Type B pancreatic cell (in vitro differentiated cells): Measurements from ENCODE around the gene ERC2. TPM values are rescaled to one million over a fixed set of nuclear protein-coding genes. Genes with fewer than 3 reads are reported as not detected.
A peak's percentile ranks its signal among the peaks of the same experiment; 100 is the strongest.

Experiments
- DNase-seq: peaks from one replicate; pipeline ENCODE4 v3.0.0; 2021; ENCODE audit warnings: mixed read lengths; ENCODE audit not compliant: unreplicated experiment; ENCODE audit errors: extremely low spot score
- H3K27ac Mint-ChIP-seq: 2 replicates; pipeline ENCODE4 v1.8.0; 2021; ENCODE audit warnings: mild to moderate bottlenecking, mixed read lengths
- H3K27me3 Mint-ChIP-seq: 2 replicates; pipeline ENCODE4 v1.8.0; 2021; ENCODE audit warnings: mixed read lengths
- H3K36me3 Mint-ChIP-seq: 2 replicates; pipeline ENCODE4 v1.8.0; 2021; ENCODE audit warnings: mixed read lengths
- H3K4me1 Mint-ChIP-seq: one replicate; pipeline ENCODE4 v1.8.0; 2021; ENCODE audit warnings: mixed read lengths; ENCODE audit not compliant: unreplicated experiment
- H3K4me3 Mint-ChIP-seq: 2 replicates; pipeline ENCODE4 v1.8.0; 2021; ENCODE audit warnings: mild to moderate bottlenecking, mixed read lengths
- H3K9me3 Mint-ChIP-seq: 2 replicates; pipeline ENCODE4 v1.8.0; 2021; ENCODE audit warnings: mixed read lengths
- total RNA-seq: library from RNA; stranded (reverse); gene quantifications from 2 replicates; pipeline ENCODE4 v1.2.1, GENCODE V29; 2021; ENCODE audit warnings: low replicate concordance
- TF ChIP-seq, protein P1 (sequence below): fragments of 200-600 bp; sonication (generic); conservative IDR thresholded peaks from 2 replicates; pipeline ENCODE4 v1.5.0; 2021; ENCODE audit warnings: antibody characterized with exemption, mild to moderate bottlenecking

Gene ERC2
- total RNA-seq, 1 donor from 2014 or later: 6.1 TPM

DNA sequence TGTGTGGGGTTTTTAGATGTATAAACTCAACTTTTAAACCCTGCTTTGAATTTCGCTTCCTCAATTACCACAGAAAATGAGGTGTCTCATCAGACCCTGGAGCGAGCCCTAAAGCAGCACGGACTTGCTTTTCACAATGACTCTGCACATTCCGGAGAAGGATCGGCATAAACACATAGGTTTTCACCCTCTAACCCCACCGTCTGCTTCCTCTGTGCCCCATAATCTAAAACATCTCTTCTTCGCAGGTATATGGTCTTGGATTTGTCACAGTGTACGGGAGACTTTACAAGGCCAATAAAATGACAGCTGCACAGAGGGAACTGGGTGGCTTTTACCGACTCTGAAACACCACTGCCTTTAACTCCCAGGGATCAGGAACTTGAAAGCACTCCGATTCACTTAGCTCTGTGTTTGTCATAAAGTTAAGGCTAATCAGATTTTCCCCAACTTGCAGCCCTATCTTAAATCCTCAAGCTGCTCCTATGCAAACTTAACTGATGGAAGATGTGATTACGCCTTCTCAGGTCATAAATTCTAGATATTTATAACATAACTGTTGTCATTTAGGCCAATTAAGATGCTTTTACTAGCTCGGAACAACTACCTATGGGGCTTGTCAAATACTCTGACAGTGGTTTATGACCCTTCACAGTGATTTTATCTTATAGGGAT lies 847.8 kb downstream of the ERC2 start:
- Mint-ChIP-seq H3K9me3 (peaks cover 9% of the 10 kb centered on the region), H3K27me3 (peaks cover 55% of the 10 kb centered on the region), H3K4me3 (peak overlapping the region; percentile 51), H3K27ac (peak overlapping the region; percentile 82), H3K4me1 (peaks cover 58% of the 10 kb centered on the region), H3K36me3 (peaks cover 10% of the 10 kb centered on the region)
- DNase-seq: no peak
- TF ChIP-seq, protein P1, sequence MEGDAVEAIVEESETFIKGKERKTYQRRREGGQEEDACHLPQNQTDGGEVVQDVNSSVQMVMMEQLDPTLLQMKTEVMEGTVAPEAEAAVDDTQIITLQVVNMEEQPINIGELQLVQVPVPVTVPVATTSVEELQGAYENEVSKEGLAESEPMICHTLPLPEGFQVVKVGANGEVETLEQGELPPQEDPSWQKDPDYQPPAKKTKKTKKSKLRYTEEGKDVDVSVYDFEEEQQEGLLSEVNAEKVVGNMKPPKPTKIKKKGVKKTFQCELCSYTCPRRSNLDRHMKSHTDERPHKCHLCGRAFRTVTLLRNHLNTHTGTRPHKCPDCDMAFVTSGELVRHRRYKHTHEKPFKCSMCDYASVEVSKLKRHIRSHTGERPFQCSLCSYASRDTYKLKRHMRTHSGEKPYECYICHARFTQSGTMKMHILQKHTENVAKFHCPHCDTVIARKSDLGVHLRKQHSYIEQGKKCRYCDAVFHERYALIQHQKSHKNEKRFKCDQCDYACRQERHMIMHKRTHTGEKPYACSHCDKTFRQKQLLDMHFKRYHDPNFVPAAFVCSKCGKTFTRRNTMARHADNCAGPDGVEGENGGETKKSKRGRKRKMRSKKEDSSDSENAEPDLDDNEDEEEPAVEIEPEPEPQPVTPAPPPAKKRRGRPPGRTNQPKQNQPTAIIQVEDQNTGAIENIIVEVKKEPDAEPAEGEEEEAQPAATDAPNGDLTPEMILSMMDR: no peak

DNA sequence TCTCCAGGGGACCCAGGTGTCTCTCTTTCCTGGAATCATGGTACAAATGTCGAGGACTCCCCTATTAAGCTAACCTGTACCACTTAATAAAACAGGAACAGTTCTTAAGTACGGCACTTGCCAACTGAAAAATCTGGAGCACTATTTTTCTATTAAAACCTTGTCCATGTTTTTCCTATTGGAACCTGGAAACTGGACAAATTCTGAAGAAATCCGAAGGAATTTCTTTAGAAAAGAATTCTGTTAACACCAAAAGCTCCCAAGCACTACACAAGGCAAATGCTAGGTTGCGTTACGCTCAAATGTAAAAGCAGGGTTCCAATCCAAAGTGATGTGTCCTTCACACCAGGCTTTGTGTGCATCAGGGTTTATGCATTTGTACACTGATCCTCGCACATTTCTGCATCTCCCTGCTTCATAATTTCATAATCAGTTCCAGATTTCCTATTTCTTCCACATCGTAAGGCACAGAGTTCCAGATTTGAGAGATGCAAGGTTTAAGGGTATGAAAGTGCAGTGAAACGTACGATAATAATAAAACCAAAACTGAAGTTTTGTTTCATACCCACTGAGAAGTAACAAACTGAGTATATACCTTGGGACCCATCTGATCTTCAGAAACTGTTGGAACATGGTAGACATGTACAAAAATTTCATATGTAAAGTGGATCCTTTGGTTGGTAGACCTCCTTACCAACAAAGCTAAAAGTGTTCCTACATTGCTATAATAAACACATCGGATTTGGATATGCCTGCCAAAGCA lies 849.0 kb downstream of the ERC2 start:
- Mint-ChIP-seq H3K4me1 (peaks cover 68% of the 10 kb centered on the region), H3K27me3 (peaks cover 60% of the 10 kb centered on the region), H3K9me3 (peaks cover 6% of the 10 kb centered on the region), H3K27ac (no peak overlapping the region), H3K4me3 (no peak overlapping the region), H3K36me3 (peaks cover 9% of the 10 kb centered on the region)
- DNase-seq: no peak
- TF ChIP-seq, protein P1: no peak

DNA sequence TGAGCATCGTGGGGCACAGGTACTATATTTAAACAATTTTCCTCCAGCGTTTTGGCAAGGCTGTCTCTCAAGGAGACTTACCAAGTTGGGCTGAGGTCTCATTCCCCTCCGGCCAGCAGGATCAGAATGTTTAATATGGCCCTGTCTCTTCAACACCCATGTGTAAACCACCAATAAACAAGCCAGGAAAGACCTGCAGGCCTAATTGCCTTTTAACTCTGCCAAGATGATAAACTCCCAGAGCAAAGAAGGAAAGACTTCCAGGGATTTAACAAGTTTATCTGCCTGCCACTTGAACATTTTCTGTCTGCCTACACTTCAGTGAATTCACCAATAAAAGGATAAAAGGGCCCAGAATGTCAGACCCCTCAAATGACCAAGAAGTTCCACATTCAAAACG lies 850.9 kb downstream of the ERC2 start:
- Mint-ChIP-seq H3K4me3 (no peak overlapping the region), H3K4me1 (peaks cover 52% of the 10 kb centered on the region)

DNA sequence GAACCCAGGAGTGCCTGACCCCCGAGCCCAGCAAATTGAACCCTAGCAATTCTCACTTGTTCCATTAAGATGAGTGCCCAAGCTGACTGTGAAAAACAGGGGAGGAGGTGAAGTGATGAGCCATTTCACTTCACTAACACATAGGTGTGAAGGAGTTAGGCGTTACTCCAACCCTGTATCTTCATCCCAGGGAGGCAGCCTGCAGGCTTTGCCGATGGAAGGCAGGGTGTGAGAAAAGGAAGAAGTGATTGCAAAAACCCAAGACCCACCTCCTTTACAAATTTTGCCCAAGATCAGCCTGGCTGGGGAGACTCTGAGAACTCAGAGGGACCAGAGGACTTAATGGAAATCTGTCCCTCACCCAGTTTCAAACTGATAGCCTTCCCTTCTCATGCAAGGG lies 851.5 kb downstream of the ERC2 start:
- DNase-seq: no peak
- Mint-ChIP-seq H3K4me3 (no peak overlapping the region), H3K4me1 (peaks cover 52% of the 10 kb centered on the region), H3K27me3 (peaks cover 53% of the 10 kb centered on the region), H3K36me3 (no peaks in the 10 kb centered on the region), H3K27ac (no peak overlapping the region), H3K9me3 (no peaks in the 10 kb centered on the region)
- TF ChIP-seq, protein P1: no peak

More for the DNA sequence above, 850.9 kb downstream of the ERC2 start:
- Mint-ChIP-seq H3K27ac (no peak overlapping the region), H3K36me3 (no peaks in the 10 kb centered on the region), H3K27me3 (peaks cover 53% of the 10 kb centered on the region), H3K9me3 (no peaks in the 10 kb centered on the region)
- TF ChIP-seq, protein P1: no peak
- no peak for DNase-seq

DNA sequence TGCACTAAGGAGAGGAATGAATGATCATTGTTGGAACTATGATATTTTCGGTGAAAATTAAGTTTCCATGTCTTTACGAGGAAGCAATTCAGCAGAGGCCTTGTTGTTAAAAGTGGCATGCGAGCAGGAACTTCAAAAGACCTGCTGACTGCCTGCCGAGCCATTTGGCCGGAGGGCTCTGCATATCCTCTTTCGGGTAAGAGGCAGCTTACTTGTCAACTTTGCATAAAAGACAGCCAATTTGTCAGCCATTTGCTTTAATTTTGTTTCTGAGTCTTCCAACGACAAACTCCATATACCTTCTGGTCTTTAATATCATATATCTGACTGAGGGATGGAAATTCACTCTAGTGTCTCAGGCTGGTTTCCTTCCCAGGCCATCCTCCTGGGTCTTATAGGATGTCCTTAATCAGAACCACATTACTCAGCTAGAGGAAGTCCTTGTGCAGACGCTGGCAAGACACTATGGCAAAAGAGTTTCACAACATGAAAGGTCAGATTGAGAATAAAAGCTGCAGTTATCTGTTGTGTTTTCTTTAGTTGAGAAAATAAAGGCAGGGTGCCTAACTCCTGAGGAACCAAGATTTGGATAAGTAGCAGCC lies 852.5 kb downstream of the ERC2 start:
- DNase-seq: no peak
- no peaks in the 10 kb centered on the region for H3K36me3 Mint-ChIP-seq
- H3K4me3 Mint-ChIP-seq: peak overlapping the region; percentile 70
- no peaks in the 10 kb centered on the region for H3K9me3 Mint-ChIP-seq
- TF ChIP-seq, protein P1: no peak
- peak overlapping the region; percentile 58 for H3K27ac Mint-ChIP-seq
- H3K27me3 Mint-ChIP-seq: peaks cover 54% of the 10 kb centered on the region
- peaks cover 48% of the 10 kb centered on the region for H3K4me1 Mint-ChIP-seq
